HG03159 (cell line): ENCODE results near the gene ITIH3.
"Not testable (repeated sequence)": the region's sequence is repeated elsewhere in the genome, so short reads cannot be mapped to it uniquely, and the experiment has no call there.

ENCODE experiments used
- ATAC-seq: cut with Tn5 transposase; IDR thresholded peaks from one replicate; pipeline ENCODE4 v1.9.1; 2021; ENCODE audit warnings: mild to moderate bottlenecking, moderate library complexity; ENCODE audit not compliant: unreplicated experiment

ITIH3 gene

GRCh38 chr3:52794612-52795099 lies at the start of gene ITIH3:
Gene ITIH3 (plus strand): TSS chr3:52794796. CDS start chr3:52794804, 8 bp downstream.
- no peak for ATAC-seq

- no peak for ATAC-seq
These were observed 42.4 kb upstream of the ITIH3 start for GRCh38 chr3:52752045-52752660.

GRCh38 chr3:52754373-52754772 lies 40.2 kb upstream of the ITIH3 start:
- no peak for ATAC-seq

- ATAC-seq: no peak
These were observed 38.5 kb upstream of the ITIH3 start for GRCh38 chr3:52756141-52756540.

- ATAC-seq: no peak
These were observed 31.1 kb upstream of the ITIH3 start for GRCh38 chr3:52763466-52763865.

GRCh38 chr3:52769786-52770455 lies 24.7 kb upstream of the ITIH3 start:
- ATAC-seq: no peak

GRCh38 chr3:52770496-52771333 lies 23.9 kb upstream of the ITIH3 start, which contains the start of gene NEK4:
Gene NEK4 (minus strand): TSS chr3:52770940. CDS start chr3:52770746, 194 bp downstream.
- peak; percentile 92 for ATAC-seq

GRCh38 chr3:52771334-52771681 lies 23.3 kb upstream of the ITIH3 start:
- no peak for ATAC-seq

- no peak for ATAC-seq
These were observed 22.9 kb upstream of the ITIH3 start for GRCh38 chr3:52771702-52772101.

GRCh38 chr3:52773361-52774065 lies 21.1 kb upstream of the ITIH3 start:
- no peak for ATAC-seq

- no peak for ATAC-seq
These were observed 20.4 kb upstream of the ITIH3 start for GRCh38 chr3:52774066-52774713.

- no peak for ATAC-seq
These were observed 19.4 kb upstream of the ITIH3 start for GRCh38 chr3:52774901-52775864.

- ATAC-seq: no peak
These were observed 18.7 kb upstream of the ITIH3 start for GRCh38 chr3:52775877-52776276.

GRCh38 chr3:52776486-52776885 lies 18.1 kb upstream of the ITIH3 start:
- ATAC-seq: not testable (repeated sequence)

- ATAC-seq: no peak
These were observed 17.3 kb upstream of the ITIH3 start, which contains the start of gene ITIH1 for GRCh38 chr3:52777127-52777958. Gene ITIH1 (plus strand): TSS chr3:52777599. CDS start chr3:52777616, 17 bp downstream.

- no peak for ATAC-seq
These were observed 16.4 kb upstream of the ITIH3 start for GRCh38 chr3:52777959-52778805.
